RWPE2 (cell line): ENCODE results near the gene MAP3K20.
"Not testable (repeated sequence)": the region's sequence is repeated elsewhere in the genome, so short reads cannot be mapped to it uniquely, and the experiment has no call there.

Experiments
- ATAC-seq: fragments of 200-7000 bp; cut with Tn5 transposase; 3 replicates; pipeline ENCODE4 v1.9.1; 2021; ENCODE audit warnings: low read depth
- DNase-seq: peaks from one replicate; pipeline ENCODE4 v3.0.0-alpha.2; 2020; ENCODE audit warnings: low spot score
- H3K27ac ChIP-seq: fragments of 450-650 bp; 2 replicates; pipeline ENCODE4 v1.5.1; 2017; ENCODE audit warnings: mild to moderate bottlenecking; ENCODE audit not compliant: poor library complexity, severe bottlenecking
- H3K27me3 ChIP-seq: fragments of 250-450 bp; sonication (Bioruptor Pico); 2 replicates; pipeline ENCODE4 v1.5.1; 2021; ENCODE audit warnings: mild to moderate bottlenecking, moderate library complexity; ENCODE audit not compliant: insufficient read depth, poor library complexity, severe bottlenecking
- H3K36me3 ChIP-seq: fragments of 250-450 bp; sonication (Bioruptor Pico); 2 replicates; pipeline ENCODE4 v1.5.1; 2020; ENCODE audit warnings: low read depth, mild to moderate bottlenecking, moderate library complexity
- H3K4me1 ChIP-seq: fragments of 250-450 bp; sonication (Bioruptor Pico); 2 replicates; pipeline ENCODE4 v1.5.1; 2021; ENCODE audit warnings: mild to moderate bottlenecking, moderate library complexity; ENCODE audit not compliant: insufficient read depth, poor library complexity, severe bottlenecking
- H3K4me3 ChIP-seq: fragments of 250-450 bp; sonication (Bioruptor Pico); 2 replicates; pipeline ENCODE4 v1.5.1; 2021; ENCODE audit warnings: mild to moderate bottlenecking, moderate library complexity; ENCODE audit not compliant: severe bottlenecking
- H3K9me3 ChIP-seq: fragments of 250-450 bp; sonication (Bioruptor Pico); 2 replicates; pipeline ENCODE4 v1.5.1; 2021; ENCODE audit warnings: mild to moderate bottlenecking, moderate library complexity; ENCODE audit not compliant: severe bottlenecking
- CTCF ChIP-seq: fragments of 450-650 bp; IDR thresholded peaks from one replicate; pipeline ENCODE4 v1.5.1; 2017; ENCODE audit warnings: mild to moderate bottlenecking, moderate library complexity; ENCODE audit not compliant: poor library complexity, severe bottlenecking

MAP3K20 gene

GRCh38 chr2:173090973-173091660 lies 15.5 kb downstream of the MAP3K20 start:
- no peak overlapping the region for H3K4me3 ChIP-seq
- H3K4me1 ChIP-seq, result peaks cover 6% of the 10 kb centered on the region
- no peak for TF ChIP-seq CTCF
- no peaks in the 10 kb centered on the region for H3K9me3 ChIP-seq
- ATAC-seq, result no peak
- no peak overlapping the region for H3K27ac ChIP-seq
- no peaks in the 10 kb centered on the region for H3K27me3 ChIP-seq
- peaks cover 64% of the 10 kb centered on the region for H3K36me3 ChIP-seq
- no peak for DNase-seq

GRCh38 chr2:173091910-173092309 lies 16.3 kb downstream of the MAP3K20 start:
- Histone ChIP-seq H3K9me3 (no peaks in the 10 kb centered on the region), H3K36me3 (peaks cover 71% of the 10 kb centered on the region), H3K27ac (no peak overlapping the region), H3K27me3 (no peaks in the 10 kb centered on the region), H3K4me1 (peaks cover 6% of the 10 kb centered on the region), H3K4me3 (no peak overlapping the region)
- TF ChIP-seq CTCF, result no peak
- ATAC-seq, result no peak
- no peak for DNase-seq

GRCh38 chr2:173092844-173093402 lies 17.3 kb downstream of the MAP3K20 start:
- Histone ChIP-seq H3K4me1 (peaks cover 6% of the 10 kb centered on the region), H3K4me3 (no peak overlapping the region), H3K27me3 (no peaks in the 10 kb centered on the region), H3K36me3 (peaks cover 81% of the 10 kb centered on the region), H3K27ac (no peak overlapping the region), H3K9me3 (no peaks in the 10 kb centered on the region)
- no peak for TF ChIP-seq CTCF
- ATAC-seq (no peak), DNase-seq (no peak)

GRCh38 chr2:173093617-173094016 lies 18.0 kb downstream of the MAP3K20 start:
- not testable (repeated sequence) for ATAC-seq, H3K4me3 ChIP-seq, DNase-seq, H3K27ac ChIP-seq, H3K27me3 ChIP-seq, H3K9me3 ChIP-seq, H3K4me1 ChIP-seq
- peaks cover 84% of the 10 kb centered on the region for H3K36me3 ChIP-seq

- Histone ChIP-seq H3K27me3 (no peaks in the 10 kb centered on the region), H3K4me1 (peaks cover 6% of the 10 kb centered on the region)
- TF ChIP-seq CTCF, result no peak
Observed at GRCh38 chr2:173094731-173095130, 19.1 kb downstream of the MAP3K20 start.

More at GRCh38 chr2:173094731-173095130, 19.1 kb downstream of the MAP3K20 start:
- Histone ChIP-seq H3K36me3 (peaks cover 78% of the 10 kb centered on the region), H3K27ac (no peak overlapping the region), H3K9me3 (no peaks in the 10 kb centered on the region), H3K4me3 (no peak overlapping the region)
- DNase-seq (no peak), ATAC-seq (no peak)
